ENCODE results near the gene CYSTM1. TPM values are rescaled to one million over a fixed set of nuclear protein-coding genes. Genes with fewer than 3 reads are reported as not detected.

CYSTM1 gene, protein sequence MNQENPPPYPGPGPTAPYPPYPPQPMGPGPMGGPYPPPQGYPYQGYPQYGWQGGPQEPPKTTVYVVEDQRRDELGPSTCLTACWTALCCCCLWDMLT
- 27.4 and 30.7 TPM in 2 replicates for total RNA-seq

DNA sequence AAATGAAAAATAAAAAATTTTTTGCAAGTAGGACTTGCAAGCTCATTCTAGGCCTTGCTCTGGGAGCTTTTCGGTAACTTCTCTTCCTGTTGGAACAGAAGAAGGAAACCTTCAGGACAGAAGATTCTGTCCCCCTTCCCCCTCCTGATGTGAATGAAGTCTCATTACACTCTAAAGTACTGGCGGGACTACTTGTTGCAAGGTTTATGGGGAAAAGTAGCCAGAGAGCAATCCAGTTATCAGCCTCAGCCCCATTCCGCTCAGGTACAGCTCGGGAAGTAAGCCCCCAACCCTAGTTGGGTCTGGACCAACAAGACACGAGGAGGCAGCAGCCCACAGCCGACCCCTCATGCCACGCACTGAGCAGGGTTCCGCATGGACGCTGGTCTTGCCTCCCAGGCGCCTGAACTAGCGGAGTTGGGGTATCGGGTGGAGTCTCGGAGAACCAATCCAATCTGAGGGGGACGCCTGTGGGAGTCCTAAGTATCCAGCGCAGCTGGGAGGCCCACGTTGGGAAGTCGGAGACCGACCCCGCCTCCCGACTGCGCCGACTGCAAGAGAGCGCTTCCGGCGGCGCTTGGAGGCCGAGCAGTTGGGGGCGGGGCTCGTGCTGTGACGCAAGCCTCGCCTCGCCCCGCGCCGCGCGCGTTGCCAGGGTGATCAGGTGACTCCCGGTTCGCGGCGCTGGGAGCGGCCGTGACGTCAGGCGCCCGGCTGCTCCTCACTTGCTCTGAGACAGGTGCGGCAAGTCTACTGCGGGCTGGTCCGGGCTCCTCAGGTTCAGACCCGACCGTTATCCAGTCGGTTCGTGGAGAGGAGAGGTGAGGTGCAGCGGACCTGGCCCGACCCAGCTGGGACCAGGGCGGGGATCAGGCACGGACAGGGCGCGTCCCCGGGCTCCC lies at the start of gene CYSTM1:
Gene CYSTM1, plus strand, starts transcription at position 724 of the 902 bp plus-strand sequence. CDS start 19,278 bp downstream, outside the sequence.

DNA sequence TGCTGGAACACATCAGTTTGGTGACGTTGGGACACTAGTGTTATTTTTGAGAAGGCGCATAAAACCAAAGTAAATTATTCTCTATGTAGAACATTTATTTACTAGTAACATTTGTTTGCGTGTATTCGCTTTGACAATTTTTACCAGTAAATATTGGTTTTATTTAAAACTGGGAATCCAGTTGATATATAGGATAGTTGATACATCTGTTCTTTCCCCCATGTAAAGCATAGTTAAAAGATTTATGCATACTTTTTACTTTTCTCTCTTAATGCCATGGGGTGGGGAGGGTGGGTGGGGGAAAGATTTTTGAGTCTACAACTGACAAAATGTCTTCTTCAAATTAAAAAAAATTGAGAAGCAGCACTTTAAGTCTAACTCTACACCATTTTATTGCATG lies 49.4 kb upstream of the CYSTM1 start, which contains the start of gene IGIP:
Gene IGIP, plus strand, starts transcription at position 301 of the 400 bp plus-strand sequence. CDS start 2,540 bp downstream, outside the sequence.

Other genes starting within 250 kb of the CYSTM1 start
- 0.33 and 0.96 TPM in 2 replicates for gene NRG2, start 131.9 kb upstream of the CYSTM1 start, total RNA-seq
- 12.4 and 13.2 TPM in 2 replicates for gene PURA, start 61.1 kb upstream of the CYSTM1 start, total RNA-seq
- 4.9 and 5.3 TPM in 2 replicates for gene IGIP, start 49.3 kb upstream of the CYSTM1 start, total RNA-seq
- gene PFDN1, start 127.9 kb downstream of the CYSTM1 start, total RNA-seq: 137 and 155 TPM in 2 replicates
- gene HBEGF, start 171.4 kb downstream of the CYSTM1 start, total RNA-seq: 30.1 and 43.6 TPM in 2 replicates
- gene SLC4A9, start 185.0 kb downstream of the CYSTM1 start, total RNA-seq: not detected in 2 replicates
- gene ANKHD1, start 226.6 kb downstream of the CYSTM1 start, total RNA-seq: 74.1 and 79.5 TPM in 2 replicates

Data from vein endothelial cell (primary cell).